GM21825 (cell line): ENCODE data around the gene AP1M1.

Experiments
- ATAC-seq: cut with Tn5 transposase; IDR thresholded peaks from one replicate; pipeline ENCODE4 v1.9.1; 2021; ENCODE audit warnings: mild to moderate bottlenecking, moderate library complexity; ENCODE audit not compliant: unreplicated experiment

AP1M1 gene

GRCh38 chr19:16293118-16294091 is 95.7 kb downstream of the AP1M1 start:
- ATAC-seq = no peak

GRCh38 chr19:16295057-16295456 is 97.3 kb downstream of the AP1M1 start:
- no peak for ATAC-seq
